IMR-90 (cell line): ENCODE results near the gene VTCN1.

Experiments
- CEBPB ChIP-seq: IDR thresholded peaks from 2 replicates; pipeline ENCODE4 v1.6.1; 2012; ENCODE audit warnings: low read depth, low read length, improper control_type of control experiment
- FOS ChIP-seq: fragments of 150-350 bp; IDR thresholded peaks from 2 replicates; pipeline ENCODE4 v1.6.1; 2016; ENCODE audit warnings: low read depth, low read length
- NFE2L2 ChIP-seq: fragments of 150-350 bp; IDR thresholded peaks from 2 replicates; pipeline ENCODE4 v1.6.1; 2016; ENCODE audit warnings: low read depth, mild to moderate bottlenecking, low read length
- POLR2A ChIP-seq: IDR thresholded peaks from 2 replicates; pipeline ENCODE4 v1.6.1; 2012; ENCODE audit warnings: mild to moderate bottlenecking, low read depth, low read length
- RAD21 ChIP-seq: IDR thresholded peaks from 2 replicates; pipeline ENCODE4 v1.6.1; 2012; ENCODE audit warnings: low read length, improper control_type of control experiment
- RCOR1 ChIP-seq: IDR thresholded peaks from 2 replicates; pipeline ENCODE4 v1.6.1; 2012; ENCODE audit warnings: mild to moderate bottlenecking, low read length, improper control_type of control experiment; ENCODE audit not compliant: insufficient replicate concordance
- RFX5 ChIP-seq: IDR thresholded peaks from 2 replicates; pipeline ENCODE4 v1.8.0; 2012; ENCODE audit warnings: low read depth, mild to moderate bottlenecking, low read length, moderate library complexity
- TF ChIP-seq, protein P1 (sequence below): conservative IDR thresholded peaks from 2 replicates; pipeline ENCODE4 v1.5.1; 2012; ENCODE audit warnings: mild to moderate bottlenecking, low read depth, low read length, improper control_type of control experiment

DNA sequence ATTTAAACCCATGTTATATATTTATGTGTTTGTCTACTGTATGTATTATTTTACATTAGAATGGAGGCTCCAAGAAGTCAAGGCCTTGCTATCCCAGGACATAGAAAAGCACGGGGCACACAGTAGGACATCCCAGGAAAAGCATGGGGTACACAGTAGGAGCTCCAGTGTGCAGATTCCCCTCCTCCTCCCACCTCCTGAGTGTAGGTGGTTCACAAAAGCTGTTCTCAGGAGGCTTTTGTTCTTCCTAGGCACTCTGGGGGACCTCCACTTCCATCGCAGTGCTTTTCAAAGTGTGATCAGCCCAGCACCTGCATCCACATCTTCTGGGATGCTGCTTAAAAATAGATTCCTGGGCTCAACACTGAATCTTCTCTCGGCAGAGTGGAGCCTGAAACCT is 30.8 kb upstream of the VTCN1 start:
- TF ChIP-seq, protein P1, sequence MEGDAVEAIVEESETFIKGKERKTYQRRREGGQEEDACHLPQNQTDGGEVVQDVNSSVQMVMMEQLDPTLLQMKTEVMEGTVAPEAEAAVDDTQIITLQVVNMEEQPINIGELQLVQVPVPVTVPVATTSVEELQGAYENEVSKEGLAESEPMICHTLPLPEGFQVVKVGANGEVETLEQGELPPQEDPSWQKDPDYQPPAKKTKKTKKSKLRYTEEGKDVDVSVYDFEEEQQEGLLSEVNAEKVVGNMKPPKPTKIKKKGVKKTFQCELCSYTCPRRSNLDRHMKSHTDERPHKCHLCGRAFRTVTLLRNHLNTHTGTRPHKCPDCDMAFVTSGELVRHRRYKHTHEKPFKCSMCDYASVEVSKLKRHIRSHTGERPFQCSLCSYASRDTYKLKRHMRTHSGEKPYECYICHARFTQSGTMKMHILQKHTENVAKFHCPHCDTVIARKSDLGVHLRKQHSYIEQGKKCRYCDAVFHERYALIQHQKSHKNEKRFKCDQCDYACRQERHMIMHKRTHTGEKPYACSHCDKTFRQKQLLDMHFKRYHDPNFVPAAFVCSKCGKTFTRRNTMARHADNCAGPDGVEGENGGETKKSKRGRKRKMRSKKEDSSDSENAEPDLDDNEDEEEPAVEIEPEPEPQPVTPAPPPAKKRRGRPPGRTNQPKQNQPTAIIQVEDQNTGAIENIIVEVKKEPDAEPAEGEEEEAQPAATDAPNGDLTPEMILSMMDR = no peak
- TF ChIP-seq RFX5 (no peak), RAD21 (no peak), FOS (no peak), POLR2A (no peak), NFE2L2 (no peak), CEBPB (no peak), RCOR1 (no peak)
